HepG2 (cell line): ENCODE measurements around the gene MARK4. TPM values are rescaled to one million over a fixed set of nuclear protein-coding genes. Genes with fewer than 3 reads are reported as not detected.

Experiments
- ATAC-seq: fragments of 200-7000 bp; cut with Tn5 transposase; 3 replicates; pipeline ENCODE4 v1.9.1; 2020; ENCODE audit warnings: mild to moderate bottlenecking, moderate library complexity
- BruUV-seq: library from RNA; stranded (reverse); fragments of 400-500 nt; replicated peaks from 2 replicates; lab custom pipeline; 2021; lab: Mats Ljungman, UMichigan
- CTCF ChIA-PET: fragments of 300-600 bp; formaldehyde crosslinking; extraction: SDS; loops from one replicate; lab custom pipeline; 2021; ENCODE audit warnings: low total read pairs, inconsistent platforms, low intra/inter-chr PET ratio; lab: Yijun Ruan, JAX
- POLR2A ChIA-PET: fragments of 350-600 bp; sonication (Branson Sonifier 250); formaldehyde crosslinking; loops from one replicate; lab custom pipeline; 2020; ENCODE audit warnings: antibody characterized with exemption, inconsistent platforms; lab: Yijun Ruan, JAX
- DNase-seq: peaks from one replicate; pipeline ENCODE4 v3.0.0-alpha.2; 2015; ENCODE audit warnings: low spot score
- FAIRE-seq: peaks from 3 replicates; lab custom pipeline; 2011; peaks lifted over from hg19 to GRCh38; lab: Jason Lieb, UNC
- H2AFZ ChIP-seq: one replicate; pipeline ENCODE4 v1.6.1; 2011; ENCODE audit warnings: low read length, inconsistent platforms
- H3K27ac ChIP-seq: fragments of 300-600 bp; 3 replicates; pipeline ENCODE4 v1.8.0; 2011; ENCODE audit warnings: mixed run types, mild to moderate bottlenecking, mixed read lengths, low read length, inconsistent platforms; ENCODE audit not compliant: insufficient read depth; ENCODE audit errors: extremely low read length
- H3K27me3 ChIP-seq, 2 experiments: fragments of 200-600 bp in 1 of 2; 2 replicates in 1 of 2; 3 replicates in 1 of 2; pipeline versions ENCODE4 v1.6.0 to v1.8.0; 2011; ENCODE audit warnings: low read length in 2 of 2, mild to moderate bottlenecking in 2 of 2, moderate library complexity in 2 of 2, inconsistent platforms in 1 of 2; ENCODE audit not compliant: insufficient read depth in 2 of 2, control insufficient read depth in 1 of 2
- H3K36me3 ChIP-seq, 2 experiments: fragments of 200-600 bp in 1 of 2; replicated peaks in 1 of 2; 2 replicates in 1 of 2; 3 replicates in 1 of 2; pipeline versions ENCODE4 v1.5.1 to v1.8.0; 2011; ENCODE audit warnings: low read length in 2 of 2, inconsistent platforms in 1 of 2; ENCODE audit not compliant: insufficient read depth in 2 of 2, control insufficient read depth in 1 of 2
- H3K4me1 ChIP-seq: 2 replicates; pipeline ENCODE4 v1.5.1; 2012; ENCODE audit warnings: low read length, inconsistent platforms; ENCODE audit not compliant: insufficient read depth
- H3K4me2 ChIP-seq: 2 replicates; pipeline ENCODE4 v1.6.0; 2011; ENCODE audit warnings: low read depth, low read length, inconsistent platforms
- H3K4me3 ChIP-seq, 3 experiments: fragments of 200-600 bp in 1 of 3; sonication (generic), shearing (Covaris generic) in 1 of 3; replicated peaks in 1 of 3; 2 replicates each; pipeline ENCODE4 v1.5.1; 2011 to 2016; ENCODE audit warnings: low read length in 3 of 3, inconsistent platforms in 2 of 3, low read depth in 2 of 3, mild to moderate bottlenecking in 2 of 3, control low read depth in 1 of 3, mixed read lengths in 1 of 3; ENCODE audit not compliant: insufficient read depth in 1 of 3
- H3K79me2 ChIP-seq: one replicate; pipeline ENCODE4 v1.6.1; 2011; ENCODE audit warnings: low read length, inconsistent platforms; ENCODE audit not compliant: insufficient read depth
- H3K9ac ChIP-seq: 2 replicates; pipeline ENCODE4 v1.6.0; 2011; ENCODE audit warnings: mild to moderate bottlenecking, low read depth, low read length, inconsistent platforms; ENCODE audit not compliant: insufficient read depth
- H3K9me3 ChIP-seq: 2 replicates; pipeline ENCODE4 v1.5.1; 2012; ENCODE audit warnings: mild to moderate bottlenecking, low read length
- H4K20me1 ChIP-seq: 2 replicates; pipeline ENCODE4 v1.6.0; 2011; ENCODE audit warnings: inconsistent platforms, mild to moderate bottlenecking, low read length, moderate library complexity; ENCODE audit not compliant: insufficient read depth
- AGO2 ChIP-seq: fragments of 200-400 bp; formaldehyde crosslinking; optimal IDR thresholded peaks from 2 replicates; pipeline ENCODE3; 2017; ENCODE audit warnings: mild to moderate bottlenecking, low read depth, low read length, moderate library complexity
- ATF7-NPFF ChIP-seq: sonication (generic); formaldehyde crosslinking; IDR thresholded peaks from 2 replicates; pipeline ENCODE4 v1.8.1; 2023; ENCODE audit warnings: mild to moderate bottlenecking, low read depth, missing genetic modification reagents, moderate library complexity
- CEBPB ChIP-seq: IDR thresholded peaks from 2 replicates; pipeline ENCODE4 v1.6.1; 2011; ENCODE audit warnings: low read depth, low read length, improper control_type of control experiment, borderline replicate concordance
- DRAP1 ChIP-seq: IDR thresholded peaks from 2 replicates; pipeline ENCODE4 v1.6.1; 2016; ENCODE audit warnings: missing genetic modification reagents, missing compliant biosample characterization
- E2F1 ChIP-seq: sonication (generic); formaldehyde crosslinking; IDR thresholded peaks from 2 replicates; pipeline ENCODE4 v1.5.0; 2020; ENCODE audit warnings: missing genetic modification reagents
- HDAC6 ChIP-seq: fragments of 200-600 bp; sonication (generic); IDR thresholded peaks from 2 replicates; pipeline ENCODE4 v1.7.0; 2017; ENCODE audit warnings: mild to moderate bottlenecking, antibody characterized with exemption, low read length, low read depth
- KDM2A ChIP-seq: sonication (generic); formaldehyde crosslinking; IDR thresholded peaks from 2 replicates; pipeline ENCODE4 v1.4.0; 2020; ENCODE audit warnings: low read depth, missing genetic modification reagents, borderline replicate concordance
- MAF1 ChIP-seq: sonication (generic); formaldehyde crosslinking; IDR thresholded peaks from 2 replicates; pipeline ENCODE4 v1.5.0; 2020; ENCODE audit warnings: missing genetic modification reagents, borderline replicate concordance
- MYPOP ChIP-seq: sonication (generic); formaldehyde crosslinking; IDR thresholded peaks from 2 replicates; pipeline ENCODE4 v1.8.1; 2023; ENCODE audit warnings: mild to moderate bottlenecking, moderate library complexity, missing genetic modification reagents
- NR2F6 ChIP-seq, 2 experiments: IDR thresholded peaks; 2 replicates each; pipeline ENCODE4 v1.6.1; 2016; ENCODE audit warnings: antibody characterized with exemption in 1 of 2, mild to moderate bottlenecking in 1 of 2
- NRL ChIP-seq: sonication (generic); formaldehyde crosslinking; IDR thresholded peaks from 2 replicates; pipeline ENCODE4 v1.5.0; 2020; ENCODE audit warnings: missing genetic modification reagents, mild to moderate bottlenecking, moderate library complexity, borderline replicate concordance
- PCBP1 ChIP-seq: fragments of 200-400 bp; formaldehyde crosslinking; IDR thresholded peaks from 2 replicates; pipeline ENCODE4 v1.6.1; 2017; ENCODE audit warnings: mild to moderate bottlenecking, low read depth, low read length, borderline replicate concordance
- POLR2A ChIP-seq, 2 experiments: IDR thresholded peaks; 2 replicates each; pipeline ENCODE4 v1.6.1; 2011; ENCODE audit warnings: low read depth in 2 of 2, low read length in 2 of 2, mild to moderate bottlenecking in 1 of 2, moderate library complexity in 1 of 2; ENCODE audit not compliant: insufficient read depth in 1 of 2
- RBM22 ChIP-seq: fragments of 200-400 bp; formaldehyde crosslinking; optimal IDR thresholded peaks from 2 replicates; pipeline ENCODE3; 2017; ENCODE audit warnings: mild to moderate bottlenecking, low read length, moderate library complexity
- SATB2 ChIP-seq: sonication (generic); formaldehyde crosslinking; IDR thresholded peaks from 2 replicates; pipeline ENCODE4 v1.5.0; 2020; ENCODE audit warnings: missing genetic modification reagents
- SCMH1 ChIP-seq: sonication (generic); formaldehyde crosslinking; IDR thresholded peaks from 2 replicates; pipeline ENCODE4 v1.9.0; 2021; ENCODE audit warnings: missing genetic modification reagents, mild to moderate bottlenecking, borderline replicate concordance
- SMARCC2 ChIP-seq: fragments of 450-650 bp; IDR thresholded peaks from 2 replicates; pipeline ENCODE4 v1.6.1; 2017; ENCODE audit warnings: antibody characterized with exemption, mild to moderate bottlenecking
- ZFP62 ChIP-seq: sonication (generic); formaldehyde crosslinking; IDR thresholded peaks from 2 replicates; pipeline ENCODE4 v1.4.0; 2020; ENCODE audit warnings: missing genetic modification reagents
- ZFYVE20 ChIP-seq: sonication (generic); formaldehyde crosslinking; IDR thresholded peaks from 2 replicates; pipeline ENCODE4 v1.8.0; 2023; ENCODE audit warnings: low read depth, mild to moderate bottlenecking, moderate library complexity, missing genetic modification reagents, borderline replicate concordance
- ZIK1 ChIP-seq: sonication (generic); formaldehyde crosslinking; IDR thresholded peaks from 2 replicates; pipeline ENCODE4 v1.5.0; 2020; ENCODE audit warnings: mild to moderate bottlenecking, low read depth, missing genetic modification reagents, borderline replicate concordance
- ZNF12 ChIP-seq: sonication (generic); formaldehyde crosslinking; IDR thresholded peaks from 2 replicates; pipeline ENCODE4 v1.5.0; 2020; ENCODE audit warnings: missing genetic modification reagents
- ZNF180 ChIP-seq: sonication (generic); formaldehyde crosslinking; IDR thresholded peaks from 2 replicates; pipeline ENCODE4 v1.4.0; 2020; ENCODE audit warnings: low read depth, missing genetic modification reagents, borderline replicate concordance
- ZNF496 ChIP-seq: sonication (generic); formaldehyde crosslinking; IDR thresholded peaks from 2 replicates; pipeline ENCODE4 v1.8.1; 2023; ENCODE audit warnings: mild to moderate bottlenecking, moderate library complexity, missing genetic modification reagents; ENCODE audit not compliant: insufficient replicate concordance
- WGBS: methylation state at CpG from one replicate; pipeline ENCODE4 v1.1.6; 2017; ENCODE audit warnings: low lambda C conversion rate; 5-methylcytosine and 5-hydroxymethylcytosine counted together
- in situ Hi-C: cut with HindIII; loops from 2 replicates; pipeline ENCODE4 v1.10.0; 2017; ENCODE audit warnings: low pct_unique_long_range_greater_than_20kb; ENCODE audit not compliant: extremely low pct_ligation_motif_present
- intact Hi-C: fragments of 100-400 bp; cut with micrococcal nuclease; formaldehyde crosslinking; loops from one replicate; pipeline ENCODE4 v1.10.0; 2022; ENCODE audit not compliant: unreplicated experiment
- polyA plus RNA-seq, 8 experiments: library from polyadenylated mRNA; depleted of rRNA in 3 of 8; stranded (reverse) in 7 of 8; unstranded in 1 of 8; fragments of >200 nt; fragmentation: Illumina TruSeq in 4 of 8; extraction: Trizol in 4 of 8; gene quantifications; 2 replicates each; pipeline versions ENCODE4 v1.2.1 to v1.2.3, GENCODE V29; 2011 to 2016; ENCODE audit warnings: low read depth in 4 of 8, missing spikeins in 1 of 8, mixed read lengths in 1 of 8; ENCODE audit not compliant: insufficient read depth in 1 of 8
- total RNA-seq, 5 experiments: library from RNA; depleted of rRNA; stranded (reverse); fragments of >200 nt; fragmentation: Illumina TruSeq; extraction: Trizol; gene quantifications; 2 replicates each; pipeline ENCODE4 v1.2.3, GENCODE V29; 2016; ENCODE audit warnings: low read depth in 1 of 5

The MARK4 gene
- total and polyA plus RNA-seq, 2 of the 13 experiments (the other 11 are each of a cell fraction or from before 2014, with no cell fraction given), result 7.0 to 12.2 TPM

GRCh38 chr19:45348367-45349125, 97.5 kb downstream of the MARK4 start:
- Histone ChIP-seq H2AFZ (no peak overlapping the region), H3K9me3 (no peaks in the 10 kb centered on the region), H3K9ac (no peak overlapping the region), H3K79me2 (no peaks in the 10 kb centered on the region), H3K36me3 (peaks cover 10 to 27% of the 10 kb centered on the region in 2 experiments; a peak in 4 of 5 replicates), H3K27me3 (peaks cover 3 to 34% of the 10 kb centered on the region in 2 experiments), H3K4me1 (peaks cover 7% of the 10 kb centered on the region; the same call in 1 of the 2 replicates), H3K4me3 (no peak overlapping the region), H4K20me1 (no peaks in the 10 kb centered on the region), H3K4me2 (no peak overlapping the region), H3K27ac (no peak overlapping the region)
- WGBS, result 86% methylated on average over 14 of the region's 23 CpGs
- BruUV-seq, result no TSS peak
- intact Hi-C loops (no loop called here), in situ Hi-C loops (loop anchor here (10.0 kb wide), 1 partner anchor 144 kb away; no protein-coding TSS in a partner anchor)
- no peak for FAIRE-seq
- ChIA-PET CTCF (no interaction called here), POLR2A (no interaction called here)
- DNase-seq, result no peak
- ATAC-seq, result no peak; the same call in 2 of the 3 replicates
- TF ChIP-seq ZFYVE20 (CRISPR knock-in tag) (no peak), ZNF12 (CRISPR knock-in tag) (no peak), DRAP1 (CRISPR knock-in tag) (no peak), MYPOP (CRISPR knock-in tag) (no peak), SMARCC2 (no peak), PCBP1 (no peak), POLR2A (IDR thresholded peaks at IDR 0.05; ENCODE audit: insufficient read depth in 1 of 2, low read depth in 2 of 2, low read length in 2 of 2) (peak in 1 of 2 experiments; percentile 18; a peak in 1 of 4 replicates), NR2F6 (IDR thresholded peaks at IDR 0.05) (peak; percentile 51; the same call in 1 of the 2 replicates), NR2F6 (CRISPR knock-in tag; IDR thresholded peaks at IDR 0.05) (no peak), NRL (CRISPR knock-in tag) (no peak), ZNF496 (CRISPR knock-in tag) (no peak), AGO2 (peak; percentile 88), ZIK1 (CRISPR knock-in tag) (no peak), E2F1 (CRISPR knock-in tag) (no peak), KDM2A (CRISPR knock-in tag) (peak; percentile 51; the same call in 1 of the 2 replicates), ATF7-NPFF (CRISPR knock-in tag) (no peak), RBM22 (peak; percentile 42), ZFP62 (CRISPR knock-in tag) (no peak), CEBPB (peak; percentile 73), HDAC6 (no peak), ZNF180 (CRISPR knock-in tag) (no peak), MAF1 (no peak), SCMH1 (CRISPR knock-in tag) (no peak), SATB2 (no peak)
